CD14-positive monocyte (primary cell): Measurements from ENCODE around the gene B4GALT7. TPM values are rescaled to one million over a fixed set of nuclear protein-coding genes. Genes with fewer than 3 reads are reported as not detected.
"Not testable (repeated sequence)": the region's sequence is repeated elsewhere in the genome, so short reads cannot be mapped to it uniquely, and the experiment has no call there.

Experiments used
- DNase-seq, 3 donors: peaks; one replicate each; pipeline ENCODE4 v3.0.0-alpha.2; 2011 to 2022
- H2AFZ ChIP-seq: 2 replicates; pipeline ENCODE4 v1.6.0; 2012; ENCODE audit warnings: mild to moderate bottlenecking, low read depth, low read length, inconsistent platforms; ENCODE audit not compliant: insufficient read depth, poor library complexity, severe bottlenecking
- H3K27ac ChIP-seq, 2 donors: 1 replicate in 1 of 2; 2 replicates in 1 of 2; pipeline ENCODE4 v1.5.1; 2012 to 2013; ENCODE audit warnings: low read length in 2 of 2, control low read depth in 1 of 2, inconsistent platforms in 1 of 2, low read depth in 1 of 2, mild to moderate bottlenecking in 1 of 2
- H3K27me3 ChIP-seq, 2 donors: one replicate each; pipeline versions ENCODE4 v1.6.0 to v1.6.1; 2011 to 2013; ENCODE audit warnings: low read length in 2 of 2; ENCODE audit not compliant: control insufficient read depth in 2 of 2, insufficient read depth in 2 of 2
- H3K36me3 ChIP-seq, 2 donors: replicated peaks in 1 of 2; 1 replicate in 1 of 2; 2 replicates in 1 of 2; pipeline versions ENCODE4 v1.5.1 to v1.6.1; 2012 to 2013; ENCODE audit warnings: low read length in 2 of 2, control low read depth in 1 of 2, inconsistent platforms in 1 of 2, mild to moderate bottlenecking in 1 of 2; ENCODE audit not compliant: insufficient read depth in 2 of 2, control insufficient read depth in 1 of 2
- H3K4me1 ChIP-seq, 2 donors: 1 replicate in 1 of 2; 2 replicates in 1 of 2; pipeline versions ENCODE4 v1.5.1 to v1.6.1; 2012 to 2013; ENCODE audit warnings: low read length in 2 of 2, control low read depth in 1 of 2, inconsistent platforms in 1 of 2, mild to moderate bottlenecking in 1 of 2, moderate library complexity in 1 of 2; ENCODE audit not compliant: insufficient read depth in 2 of 2, control insufficient read depth in 1 of 2
- H3K4me2 ChIP-seq: replicated peaks from 2 replicates; pipeline ENCODE3; 2012; ENCODE audit warnings: low read length, moderate library complexity, mild to moderate bottlenecking; ENCODE audit not compliant: poor library complexity, severe bottlenecking; ENCODE audit errors: extremely low read depth
- H3K4me3 ChIP-seq, 3 experiments: fragments of 200-600 bp in 1 of 3; sonication (generic) in 1 of 3; replicated peaks in 1 of 3; 1 replicate in 2 of 3; 2 replicates in 1 of 3; pipeline ENCODE4 v1.5.1; 2011 to 2013; ENCODE audit warnings: low read length in 3 of 3, mild to moderate bottlenecking in 3 of 3, control low read depth in 2 of 3, low read depth in 2 of 3, inconsistent platforms in 1 of 3, moderate library complexity in 1 of 3
- H3K79me2 ChIP-seq: 2 replicates; pipeline ENCODE4 v1.6.0; 2012; ENCODE audit warnings: mild to moderate bottlenecking, control low read depth, inconsistent platforms, low read length, moderate library complexity; ENCODE audit not compliant: insufficient read depth
- H3K9ac ChIP-seq: 2 replicates; pipeline ENCODE4 v1.6.0; 2017; ENCODE audit warnings: low read length, mild to moderate bottlenecking; ENCODE audit not compliant: insufficient read depth, poor library complexity, severe bottlenecking
- H3K9me3 ChIP-seq, 2 donors: replicated peaks in 1 of 2; 1 replicate in 1 of 2; 2 replicates in 1 of 2; pipeline versions ENCODE4 v1.5.1 to v1.6.1; 2012 to 2013; ENCODE audit warnings: low read length in 2 of 2, control low read depth in 1 of 2; ENCODE audit not compliant: control insufficient read depth in 1 of 2, insufficient read depth in 1 of 2
- H4K20me1 ChIP-seq: 2 replicates; pipeline ENCODE4 v1.6.0; 2012; ENCODE audit warnings: mild to moderate bottlenecking, low read length, control low read depth, moderate library complexity; ENCODE audit not compliant: insufficient read depth
- H3K27ac Mint-ChIP-seq, 7 donors: one replicate each; pipeline ENCODE4 v1.8.0; 2020; ENCODE audit warnings: mild to moderate bottlenecking in 7 of 7, mixed read lengths in 7 of 7, moderate library complexity in 6 of 7, inconsistent platforms in 2 of 7
- H3K27me3 Mint-ChIP-seq, 3 donors: one replicate each; pipeline ENCODE4 v1.8.0; 2021 to 2022; ENCODE audit warnings: low read depth in 3 of 3, mild to moderate bottlenecking in 3 of 3, mixed read lengths in 3 of 3, moderate library complexity in 3 of 3, inconsistent platforms in 1 of 3
- H3K36me3 Mint-ChIP-seq, 2 donors: one replicate each; pipeline ENCODE4 v1.8.0; 2020; ENCODE audit warnings: mixed read lengths in 2 of 2, inconsistent platforms in 1 of 2, mild to moderate bottlenecking in 1 of 2
- H3K4me1 Mint-ChIP-seq: one replicate; pipeline ENCODE4 v1.8.0; 2020; ENCODE audit warnings: mild to moderate bottlenecking, mixed read lengths
- H3K4me3 Mint-ChIP-seq, 2 donors: one replicate each; pipeline ENCODE4 v1.8.0; 2020; ENCODE audit warnings: mild to moderate bottlenecking in 2 of 2, mixed read lengths in 2 of 2, moderate library complexity in 1 of 2
- H3K9me3 Mint-ChIP-seq, 7 donors: one replicate each; pipeline ENCODE4 v1.8.0; 2020 to 2022; ENCODE audit warnings: mixed read lengths in 7 of 7, mild to moderate bottlenecking in 6 of 7, moderate library complexity in 6 of 7, inconsistent platforms in 2 of 7
- CTCF ChIP-seq: fragments of 200-600 bp; IDR thresholded peaks from one replicate; pipeline ENCODE4 v1.8.0; 2022; ENCODE audit warnings: antibody characterized with exemption, mild to moderate bottlenecking
- WGBS: methylation state at CpG from one replicate; pipeline ENCODE4 v1.1.5; 2013; ENCODE audit warnings: missing lambda C conversion rate; ENCODE audit not compliant: insufficient coverage; 5-methylcytosine and 5-hydroxymethylcytosine counted together
- intact Hi-C, 2 donors: fragments of 100-400 bp; cut with micrococcal nuclease; formaldehyde crosslinking; loops; one replicate each; pipeline versions ENCODE4 v1.15.0 to v1.15.1; 2023
- polyA plus RNA-seq, 3 donors: library from polyadenylated mRNA; depleted of rRNA in 1 of 3; unstranded in 2 of 3; stranded (reverse) in 1 of 3; fragments of 300-500 nt in 2 of 3; fragments of >200 nt in 1 of 3; fragmentation: Illumina TruSeq in 2 of 3; gene quantifications; 1 replicate in 2 of 3; 2 replicates in 1 of 3; pipeline ENCODE4 v1.2.3, GENCODE V29; 2012 to 2021

Gene B4GALT7
- polyA plus RNA-seq, 3 donors, result 15.6 to 21.7 (median 18.8) TPM

DNA sequence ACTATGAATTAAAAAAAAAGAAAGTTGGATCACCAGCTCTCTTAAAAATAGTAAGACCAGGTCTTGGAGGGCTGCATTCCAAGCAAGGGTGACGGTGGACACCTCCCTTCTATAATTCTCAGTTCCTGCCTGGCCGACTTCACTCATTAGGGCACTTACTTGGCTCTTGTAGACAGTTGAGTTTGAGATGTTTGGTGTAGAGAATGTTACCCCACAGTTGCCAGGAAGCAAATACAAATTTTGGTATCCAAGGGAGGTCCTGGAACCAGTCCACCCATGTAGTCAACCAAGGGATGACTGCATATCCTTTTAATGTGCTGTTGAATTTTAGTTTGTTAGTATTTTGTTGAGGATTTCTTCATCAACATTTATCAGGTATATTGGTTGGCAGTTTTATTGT is 20.6 kb downstream of the B4GALT7 start:
- no peak overlapping the region for H3K9ac ChIP-seq
- H3K27me3 ChIP-seq, result no peaks in the 10 kb centered on the region
- peaks cover 52 to 96% of the 10 kb centered on the region in 2 donors for H3K36me3 ChIP-seq
- H3K9me3 ChIP-seq, result no peaks in the 10 kb centered on the region
- no peak overlapping the region for H3K4me3 ChIP-seq
- Mint-ChIP-seq H3K4me1 (no peaks in the 10 kb centered on the region), H3K27me3 (peaks cover 0 to 2% (median 0%) of the 10 kb centered on the region in 3 donors), H3K4me3 (no peak overlapping the region), H3K9me3 (peaks cover 0 to 6% (median 0%) of the 10 kb centered on the region in 7 donors), H3K36me3 (peaks cover 85 to 100% of the 10 kb centered on the region in 2 donors), H3K27ac (no peak overlapping the region)
- H2AFZ ChIP-seq, result no peak overlapping the region
- H3K79me2 ChIP-seq, result no peaks in the 10 kb centered on the region
- intact Hi-C loops, result no loop called here
- no peaks in the 10 kb centered on the region for H4K20me1 ChIP-seq
- DNase-seq, result no peak
- H3K27ac ChIP-seq, result no peak overlapping the region
- H3K4me2 ChIP-seq, result no peak overlapping the region
- TF ChIP-seq CTCF, result no peak
- H3K4me1 ChIP-seq, result no peaks in the 10 kb centered on the region
- WGBS, result no CpG with 5 or more reads among the region's 2 CpGs

GRCh38 chr5:177624172-177624571 is 24.2 kb downstream of the B4GALT7 start:
- H3K27ac ChIP-seq, H2AFZ ChIP-seq, H3K9ac ChIP-seq, H3K4me3 ChIP-seq, H3K9me3 Mint-ChIP-seq, intact Hi-C loops, H3K9me3 ChIP-seq, H3K4me2 ChIP-seq, H3K4me1 Mint-ChIP-seq, H3K4me3 Mint-ChIP-seq, H3K79me2 ChIP-seq, DNase-seq, H3K27ac Mint-ChIP-seq, H3K27me3 Mint-ChIP-seq, H3K4me1 ChIP-seq, H4K20me1 ChIP-seq, H3K27me3 ChIP-seq: not testable (repeated sequence)
- 90% methylated on average over 2 of the region's 10 CpGs for WGBS
- H3K36me3 Mint-ChIP-seq, result peaks cover 61 to 91% of the 10 kb centered on the region in 2 donors
- peaks cover 35 to 74% of the 10 kb centered on the region in 2 donors for H3K36me3 ChIP-seq

GRCh38 chr5:177630186-177630585 is 30.3 kb downstream of the B4GALT7 start:
- H3K36me3 Mint-ChIP-seq, result peaks cover 23 to 42% of the 10 kb centered on the region in 2 donors
- H3K4me3 Mint-ChIP-seq, H3K27ac ChIP-seq, H3K4me1 ChIP-seq, H3K27me3 Mint-ChIP-seq, H4K20me1 ChIP-seq, H3K4me2 ChIP-seq, H3K4me1 Mint-ChIP-seq, H3K9ac ChIP-seq, DNase-seq, H3K79me2 ChIP-seq, H3K9me3 Mint-ChIP-seq, intact Hi-C loops, H3K27me3 ChIP-seq, H2AFZ ChIP-seq, H3K4me3 ChIP-seq, H3K27ac Mint-ChIP-seq, H3K9me3 ChIP-seq: not testable (repeated sequence)
- H3K36me3 ChIP-seq, result peaks cover 11 to 25% of the 10 kb centered on the region in 2 donors

DNA sequence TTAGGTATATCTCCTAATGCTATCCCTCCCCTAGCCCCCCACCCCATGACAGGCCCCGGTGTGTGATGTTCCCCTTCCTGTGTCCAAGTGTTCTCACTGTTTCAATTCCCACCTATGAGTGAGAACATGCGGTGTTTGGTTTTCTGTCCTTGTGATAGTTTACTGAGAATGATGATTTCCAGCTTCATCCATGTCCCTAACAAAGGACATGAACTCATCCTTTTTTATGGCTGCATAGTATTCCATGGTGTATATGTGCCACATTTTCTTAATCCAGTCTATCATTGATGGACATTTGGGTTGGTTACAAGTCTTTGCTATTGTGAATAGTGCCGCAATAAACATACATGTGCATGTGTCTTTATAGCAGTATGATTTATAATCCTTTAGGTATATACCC is 35.0 kb downstream of the B4GALT7 start:
- H3K4me1 ChIP-seq, H3K4me3 ChIP-seq, H3K27me3 ChIP-seq, H3K36me3 ChIP-seq, H4K20me1 ChIP-seq, H3K79me2 ChIP-seq, H3K9ac ChIP-seq, H3K4me1 Mint-ChIP-seq, H3K4me3 Mint-ChIP-seq, H3K27me3 Mint-ChIP-seq, DNase-seq, H2AFZ ChIP-seq, intact Hi-C loops, H3K27ac ChIP-seq, H3K27ac Mint-ChIP-seq, H3K4me2 ChIP-seq: not testable (repeated sequence)
- H3K9me3 ChIP-seq, result peaks cover 0 to 10% of the 10 kb centered on the region in 2 donors
- H3K36me3 Mint-ChIP-seq, result peaks cover 18 to 20% of the 10 kb centered on the region in 2 donors
- WGBS, result no CpG with 5 or more reads among the region's 3 CpGs
- H3K9me3 Mint-ChIP-seq, result peaks cover 10 to 22% (median 19%) of the 10 kb centered on the region in 7 donors
